Liver (tissue), 9 donors: Measurements from ENCODE around the gene EIF4G1. TPM values are rescaled to one million over a fixed set of nuclear protein-coding genes. Genes with fewer than 3 reads are reported as not detected.

Source experiments
- DNase-seq: peaks from one replicate; pipeline ENCODE4 v3.0.0-alpha.2; 2017; ENCODE audit warnings: low spot score
- H3K27ac ChIP-seq, 2 donors: one replicate each; pipeline ENCODE4 v1.7.0; 2013; ENCODE audit warnings: inconsistent platforms in 2 of 2, low read length in 2 of 2, control low read depth in 1 of 2, low read depth in 1 of 2, mild to moderate bottlenecking in 1 of 2
- H3K27me3 ChIP-seq, 4 donors: one replicate each; pipeline versions ENCODE4 v1.6.1 to v1.7.0; 2013; ENCODE audit warnings: low read length in 3 of 4, inconsistent platforms in 1 of 4, mild to moderate bottlenecking in 1 of 4, moderate library complexity in 1 of 4; ENCODE audit not compliant: control insufficient read depth in 4 of 4, insufficient read depth in 4 of 4
- H3K36me3 ChIP-seq, 4 donors: one replicate each; pipeline versions ENCODE4 v1.6.1 to v1.7.0; 2013; ENCODE audit warnings: low read length in 3 of 4, mild to moderate bottlenecking in 3 of 4, low read depth in 1 of 4, moderate library complexity in 1 of 4; ENCODE audit not compliant: control insufficient read depth in 4 of 4, insufficient read depth in 3 of 4
- H3K4me1 ChIP-seq, 4 donors: one replicate each; pipeline versions ENCODE4 v1.6.1 to v1.7.0; 2013; ENCODE audit warnings: low read length in 3 of 4, mild to moderate bottlenecking in 3 of 4, moderate library complexity in 1 of 4; ENCODE audit not compliant: control insufficient read depth in 4 of 4, insufficient read depth in 4 of 4
- H3K4me3 ChIP-seq, 3 donors: one replicate each; pipeline versions ENCODE4 v1.6.1 to v1.7.0; 2013; ENCODE audit warnings: low read length in 3 of 3, control low read depth in 1 of 3, low read depth in 1 of 3, mild to moderate bottlenecking in 1 of 3
- H3K9ac ChIP-seq, 2 donors: one replicate each; pipeline ENCODE4 v1.7.0; 2013; ENCODE audit warnings: low read length in 2 of 2, mild to moderate bottlenecking in 2 of 2, moderate library complexity in 2 of 2, control low read depth in 1 of 2, low read depth in 1 of 2
- H3K9me3 ChIP-seq, 4 donors: one replicate each; pipeline versions ENCODE4 v1.6.1 to v1.7.0; 2013; ENCODE audit warnings: low read length in 3 of 4; ENCODE audit not compliant: control insufficient read depth in 4 of 4
- ATF3 ChIP-seq: IDR thresholded peaks from 2 replicates; pipeline ENCODE4 v1.6.1; 2016; ENCODE audit warnings: antibody characterized with exemption
- CTCF ChIP-seq: fragments of 150-350 bp; IDR thresholded peaks from 2 replicates; pipeline ENCODE4 v1.5.1; 2017; ENCODE audit warnings: improper control_type of control experiment, low read depth, low read length; ENCODE audit not compliant: missing input control
- EGR1 ChIP-seq, 2 donors: IDR thresholded peaks; 2 replicates each; pipeline ENCODE4 v1.6.1; 2016 to 2018; ENCODE audit warnings: antibody characterized with exemption in 2 of 2, low read depth in 2 of 2
- FOXA1 ChIP-seq: IDR thresholded peaks from 2 replicates; pipeline ENCODE4 v1.6.1; 2016; ENCODE audit warnings: antibody characterized with exemption
- FOXA2 ChIP-seq: IDR thresholded peaks from 2 replicates; pipeline ENCODE4 v1.6.1; 2016; ENCODE audit warnings: antibody characterized with exemption
- GABPA ChIP-seq, 2 donors: IDR thresholded peaks in 1 of 2; conservative IDR thresholded peaks in 1 of 2; 2 replicates each; pipeline ENCODE4 v1.6.1; 2016; ENCODE audit warnings: antibody characterized with exemption in 2 of 2, mild to moderate bottlenecking in 1 of 2, moderate library complexity in 1 of 2
- HNF4A ChIP-seq, 2 donors: conservative IDR thresholded peaks; 2 replicates each; pipeline ENCODE4 v1.6.1; 2016; ENCODE audit warnings: antibody characterized with exemption in 2 of 2, mild to moderate bottlenecking in 2 of 2
- HNF4G ChIP-seq: IDR thresholded peaks from 2 replicates; pipeline ENCODE4 v1.6.1; 2016; ENCODE audit warnings: antibody characterized with exemption
- JUND ChIP-seq, 2 donors: IDR thresholded peaks; 2 replicates each; pipeline ENCODE4 v1.6.1; 2016; ENCODE audit warnings: antibody characterized with exemption in 2 of 2
- NR2F2 ChIP-seq: IDR thresholded peaks from 2 replicates; pipeline ENCODE4 v1.6.1; 2016; ENCODE audit warnings: antibody characterized with exemption
- RAD21 ChIP-seq, 2 donors: IDR thresholded peaks; 2 replicates each; pipeline ENCODE4 v1.6.1; 2016; ENCODE audit warnings: antibody characterized with exemption in 2 of 2, mild to moderate bottlenecking in 2 of 2
- REST ChIP-seq: IDR thresholded peaks from 2 replicates; pipeline ENCODE4 v1.6.1; 2016; ENCODE audit warnings: antibody characterized with exemption, mild to moderate bottlenecking
- RXRA ChIP-seq, 2 donors: IDR thresholded peaks; 2 replicates each; pipeline ENCODE4 v1.6.1; 2017 to 2018; ENCODE audit warnings: antibody characterized with exemption in 2 of 2, mild to moderate bottlenecking in 1 of 2
- SP1 ChIP-seq: IDR thresholded peaks from 2 replicates; pipeline ENCODE4 v1.6.1; 2018; ENCODE audit warnings: antibody characterized with exemption, mild to moderate bottlenecking
- TAF1 ChIP-seq: conservative IDR thresholded peaks from 2 replicates; pipeline ENCODE4 v1.6.1; 2016; ENCODE audit warnings: antibody characterized with exemption, mild to moderate bottlenecking
- YY1 ChIP-seq: IDR thresholded peaks from 2 replicates; pipeline ENCODE4 v1.6.1; 2016; ENCODE audit warnings: antibody characterized with exemption, mild to moderate bottlenecking
- WGBS: extraction: QIAGEN DNeasy Blood & Tissue Kit; methylation state at CpG from one replicate; pipeline ENCODE4 v1.1.7; 2013; 5-methylcytosine and 5-hydroxymethylcytosine counted together
- polyA plus RNA-seq, 2 donors: library from polyadenylated mRNA; stranded (reverse) in 1 of 2; unstranded in 1 of 2; fragments of 200-250 nt in 1 of 2; fragments of >200 nt in 1 of 2; fragmentation: Nextera tagmentation in 1 of 2; extraction: Ambion mirVana in 1 of 2; gene quantifications; one replicate each; pipeline versions ENCODE4 v1.2.1 to v1.2.3, GENCODE V29; 2013 to 2015
- total RNA-seq, 2 donors: library from RNA; depleted of rRNA; stranded (reverse); fragments of >200 nt; gene quantifications; one replicate each; pipeline ENCODE4 v1.2.3, GENCODE V29; 2014
- donor health status: healthy.
- donor health status: healthy.
- donor health status: healthy.
- donor health status: healthy.
- donor health status: healthy.

Gene EIF4G1
- total and polyA plus RNA-seq, 4 donors: 140 to 329 (median 207) TPM

- H3K36me3 ChIP-seq: peaks cover 0 to 18% (median 5%) of the 10 kb centered on the region in 4 donors
- no peak for DNase-seq
- no peaks in the 10 kb centered on the region for H3K27me3 ChIP-seq
- H3K9ac ChIP-seq: no peak overlapping the region
- 95% methylated on average over 7 of the region's 7 CpGs for WGBS
- TF ChIP-seq NR2F2 (no peak), FOXA1 (no peak), HNF4A (conservative IDR thresholded peaks at IDR 0.05) (no peak), RAD21 (IDR thresholded peaks at IDR 0.05) (no peak), EGR1 (IDR thresholded peaks at IDR 0.05; ENCODE audit: low read depth in 2 of 2) (no peak), JUND (IDR thresholded peaks at IDR 0.05) (no peak), CTCF (no peak), FOXA2 (no peak), YY1 (no peak), REST (no peak), GABPA (IDR thresholded peaks at IDR 0.05 in 1 of 2, conservative IDR thresholded peaks at IDR 0.05 in 1 of 2) (no peak), RXRA (IDR thresholded peaks at IDR 0.05) (no peak), HNF4G (no peak), TAF1 (no peak)
- H3K27ac ChIP-seq: no peak overlapping the region
- no peaks in the 10 kb centered on the region for H3K9me3 ChIP-seq
- peaks cover 0 to 6% (median 2%) of the 10 kb centered on the region in 4 donors for H3K4me1 ChIP-seq
- no peak overlapping the region for H3K4me3 ChIP-seq
Measured at GRCh38 chr3:184341925-184342324, 27.5 kb downstream of the EIF4G1 start.

GRCh38 chr3:184343200-184343876 lies 28.9 kb downstream of the EIF4G1 start:
- WGBS: 90% methylated on average over 5 of the region's 5 CpGs

More at GRCh38 chr3:184343200-184343876, 28.9 kb downstream of the EIF4G1 start:
- H3K4me1 ChIP-seq: no peaks in the 10 kb centered on the region
- no peak overlapping the region for H3K4me3 ChIP-seq
- H3K9me3 ChIP-seq: no peaks in the 10 kb centered on the region
- TF ChIP-seq SP1: no peak
- no peak for TF ChIP-seq RAD21 (IDR thresholded peaks at IDR 0.05)
- no peak for TF ChIP-seq GABPA (IDR thresholded peaks at IDR 0.05 in 1 of 2, conservative IDR thresholded peaks at IDR 0.05 in 1 of 2)
- TF ChIP-seq FOXA1: no peak
- no peak for TF ChIP-seq ATF3
- no peak for TF ChIP-seq HNF4A (conservative IDR thresholded peaks at IDR 0.05)
- TF ChIP-seq FOXA2: no peak
- no peak for TF ChIP-seq YY1
- TF ChIP-seq JUND (IDR thresholded peaks at IDR 0.05): no peak
- no peak for DNase-seq
- no peak overlapping the region for H3K9ac ChIP-seq
- H3K27me3 ChIP-seq: no peaks in the 10 kb centered on the region
- H3K27ac ChIP-seq: no peak overlapping the region
- H3K36me3 ChIP-seq: peaks cover 2 to 18% (median 5%) of the 10 kb centered on the region in 4 donors
